Measurements from ENCODE around the gene DUSP15. TPM values are rescaled to one million over a fixed set of nuclear protein-coding genes. Genes with fewer than 3 reads are reported as not detected.

Gene DUSP15
- total and polyA plus RNA-seq, 9 of the 15 experiments (the other 6 are each of a cell fraction or from before 2014, with no cell fraction given) = 0.34 TPM; not detected in 8

DNA sequence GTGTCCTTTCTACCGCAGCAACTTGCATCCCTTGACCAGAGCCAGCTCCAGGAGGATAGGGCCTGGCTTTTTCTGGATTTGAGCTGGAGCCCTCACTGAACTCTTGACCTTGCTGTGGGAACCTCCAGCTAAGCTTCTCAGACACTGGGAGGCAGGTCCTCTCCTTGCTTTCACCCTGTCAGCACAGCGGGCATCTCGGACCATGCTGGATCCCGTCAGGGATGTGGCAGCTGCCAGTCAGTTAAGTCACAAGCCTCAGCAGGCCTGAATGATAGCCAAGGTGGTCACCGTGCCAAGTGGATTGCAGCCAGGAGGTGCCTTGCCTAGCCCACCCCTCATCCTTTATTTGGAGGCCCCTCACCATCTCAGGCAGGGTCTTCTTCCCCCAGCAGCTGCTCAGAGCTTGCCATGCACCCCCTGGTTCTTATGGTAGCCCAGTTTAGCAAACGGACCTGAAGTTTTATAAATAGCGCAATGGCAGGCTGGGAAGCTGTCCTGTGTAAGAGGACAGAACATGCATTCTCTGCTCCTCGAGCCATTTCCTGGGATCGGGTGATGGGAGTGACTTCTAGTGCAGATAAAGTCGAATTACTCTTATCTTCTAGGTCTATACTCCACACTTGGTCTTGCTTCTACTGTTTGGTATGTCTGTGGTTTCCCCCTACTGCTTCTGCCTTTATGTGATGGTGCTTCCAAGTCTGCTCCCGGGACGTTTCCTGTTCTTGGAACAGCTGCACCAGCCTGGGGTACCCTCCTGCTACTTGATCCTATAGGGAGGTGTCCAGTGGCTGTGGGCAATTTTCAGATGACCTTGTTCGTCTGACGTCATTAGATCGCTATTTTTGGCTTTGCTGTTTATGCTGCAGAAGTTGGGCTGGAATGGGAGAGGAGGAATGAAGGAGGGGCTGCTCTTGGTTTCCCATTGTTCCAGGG is 58.3 kb downstream of the DUSP15 start:
- peak overlapping the region in 1 of 2 experiments; percentile 46; a peak in 1 of 4 replicates for H3K9ac ChIP-seq (ENCODE audit: insufficient read depth in 1 of 2, low read depth in 2 of 2, low read length in 2 of 2)
- H3K4me1 ChIP-seq (replicated peaks in 1 of 2; ENCODE audit: control insufficient read depth in 2 of 2, insufficient read depth in 2 of 2, low read length in 2 of 2) = peaks cover 8 to 16% of the 10 kb centered on the region in 2 experiments
- in situ Hi-C loops (cut with MboI) = no loop called here
- FAIRE-seq (peak; percentile 63), DNase-seq (ENCODE audit: extremely low read depth in 1 of 4, low spot score in 3 of 4) (peak in 3 of 4 experiments; percentile 27 to 58 (median 40)), ATAC-seq (peak; percentile 64)
- H3K9me1 ChIP-seq (ENCODE audit: control insufficient read depth, insufficient read depth, low read length) = peaks cover 5% of the 10 kb centered on the region
- WGBS (ENCODE audit: insufficient coverage, low coverage, missing lambda C conversion rate) = 28% methylated on average over 15 of the region's 15 CpGs
- H3K79me2 ChIP-seq (ENCODE audit: control insufficient read depth, insufficient read depth, low read length) = no peaks in the 10 kb centered on the region
- no peak overlapping the region for H3K27ac ChIP-seq (ENCODE audit: extremely low read depth, low read depth, low read length)
- no peaks in the 10 kb centered on the region for H3K9me3 ChIP-seq (replicated peaks; ENCODE audit: control insufficient read depth, insufficient read depth, low read depth, low read length)
- ChIA-PET POLR2A (interaction anchor here (1.1 kb wide), 1 partner anchor 14 kb away, joined by 4 read pairs; no protein-coding TSS in a partner anchor), CTCF (ENCODE audit: low intra/inter-chr PET ratio) (no interaction called here)
- BruUV-seq (replicated peaks) = no TSS peak
- H3K27me3 ChIP-seq (ENCODE audit: control insufficient read depth in 2 of 2, insufficient read depth in 2 of 2, low read length in 2 of 2) = no peaks in the 10 kb centered on the region
- H3K4me3 ChIP-seq = no peak overlapping the region
- intact Hi-C loops (cut with micrococcal nuclease) = no loop called here
- H4K20me1 ChIP-seq (replicated peaks; ENCODE audit: control insufficient read depth, insufficient read depth, low read length) = peaks cover 6% of the 10 kb centered on the region
- H2AFZ ChIP-seq (ENCODE audit: low read depth, low read length) = no peak overlapping the region
- peak overlapping the region; percentile 63 for H3K4me2 ChIP-seq (ENCODE audit: insufficient read depth, low read length)
- H3K36me3 ChIP-seq (ENCODE audit: control insufficient read depth, insufficient read depth, low read length) = peaks cover 11% of the 10 kb centered on the region
- TF ChIP-seq SIN3B (IDR thresholded peaks at IDR 0.05; ENCODE audit: low read depth) (no peak), GATA2 (CRISPR knock-in tag; IDR thresholded peaks at IDR 0.05) (peak; percentile 31), FOSL1 (tag; conservative IDR thresholded peaks at IDR 0.05) (0 out of 2 replicates have a peak, but pooled peaks have one; percentile 29), NRF1 (conservative IDR thresholded peaks at IDR 0.05 in 1 of 2, IDR thresholded peaks at IDR 0.05 in 1 of 2) (no peak), HDAC6 (IDR thresholded peaks at IDR 0.05; ENCODE audit: low read depth, low read length) (no peak), GABPB1 (CRISPR knock-in tag; IDR thresholded peaks at IDR 0.05) (0 out of 2 replicates have a peak, but pooled peaks have one; percentile 16), THRAP3 (IDR thresholded peaks at IDR 0.05; ENCODE audit: borderline replicate concordance) (no peak), CBFA2T2 (conservative IDR thresholded peaks at IDR 0.05) (peak; percentile 51; the same call in 1 of the 2 replicates), SREBF1 (IDR thresholded peaks at IDR 0.05; ENCODE audit: borderline replicate concordance, low read depth, low read length) (no peak), KAT8 (IDR thresholded peaks at IDR 0.05; ENCODE audit: low read depth) (no peak), JUND (IDR thresholded peaks at IDR 0.05; ENCODE audit: borderline replicate concordance, low read depth, low read length) (peak; percentile 59; the same call in 1 of the 2 replicates), JUND (tag; IDR thresholded peaks at IDR 0.05; ENCODE audit: borderline replicate concordance, low read depth, low read length) (peak; percentile 68; the same call in 1 of the 3 replicates), TEAD4 (IDR thresholded peaks at IDR 0.05; ENCODE audit: low read length) (peak; percentile 68; the same call in 1 of the 2 replicates), TEAD4 (CRISPR knock-in tag; IDR thresholded peaks at IDR 0.05; ENCODE audit: borderline replicate concordance) (no peak), TEAD1 (CRISPR knock-in tag; IDR thresholded peaks at IDR 0.05) (peak in 1 of 2 experiments; percentile 71; a peak in 1 of 4 replicates), ZNF584 (CRISPR knock-in tag; IDR thresholded peaks at IDR 0.05; ENCODE audit: low read depth) (0 out of 2 replicates have a peak, but pooled peaks have one; percentile 52), PHF8 (IDR thresholded peaks at IDR 0.05; ENCODE audit: borderline replicate concordance, low read length) (no peak)
- TF ChIP-seq, protein P1, sequence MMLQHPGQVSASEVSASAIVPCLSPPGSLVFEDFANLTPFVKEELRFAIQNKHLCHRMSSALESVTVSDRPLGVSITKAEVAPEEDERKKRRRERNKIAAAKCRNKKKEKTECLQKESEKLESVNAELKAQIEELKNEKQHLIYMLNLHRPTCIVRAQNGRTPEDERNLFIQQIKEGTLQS (IDR thresholded peaks at IDR 0.05) = peak; percentile 79
- TF ChIP-seq, protein P1 (CRISPR knock-in tag; conservative IDR thresholded peaks at IDR 0.05) = no peak
- TF ChIP-seq, protein P2, sequence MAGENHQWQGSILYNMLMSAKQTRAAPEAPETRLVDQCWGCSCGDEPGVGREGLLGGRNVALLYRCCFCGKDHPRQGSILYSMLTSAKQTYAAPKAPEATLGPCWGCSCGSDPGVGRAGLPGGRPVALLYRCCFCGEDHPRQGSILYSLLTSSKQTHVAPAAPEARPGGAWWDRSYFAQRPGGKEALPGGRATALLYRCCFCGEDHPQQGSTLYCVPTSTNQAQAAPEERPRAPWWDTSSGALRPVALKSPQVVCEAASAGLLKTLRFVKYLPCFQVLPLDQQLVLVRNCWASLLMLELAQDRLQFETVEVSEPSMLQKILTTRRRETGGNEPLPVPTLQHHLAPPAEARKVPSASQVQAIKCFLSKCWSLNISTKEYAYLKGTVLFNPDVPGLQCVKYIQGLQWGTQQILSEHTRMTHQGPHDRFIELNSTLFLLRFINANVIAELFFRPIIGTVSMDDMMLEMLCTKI (IDR thresholded peaks at IDR 0.05; ENCODE audit: partially characterized antibody) = no peak
